HuH-7 (cell line): ENCODE results near the gene PDZD4.
A peak's percentile ranks its signal among the peaks of the same experiment; 100 is the strongest.

Experiments used
- DNase-seq: peaks from one replicate; pipeline ENCODE4 v3.0.0; 2011; ENCODE audit warnings: low spot score

PDZD4 gene

DNA sequence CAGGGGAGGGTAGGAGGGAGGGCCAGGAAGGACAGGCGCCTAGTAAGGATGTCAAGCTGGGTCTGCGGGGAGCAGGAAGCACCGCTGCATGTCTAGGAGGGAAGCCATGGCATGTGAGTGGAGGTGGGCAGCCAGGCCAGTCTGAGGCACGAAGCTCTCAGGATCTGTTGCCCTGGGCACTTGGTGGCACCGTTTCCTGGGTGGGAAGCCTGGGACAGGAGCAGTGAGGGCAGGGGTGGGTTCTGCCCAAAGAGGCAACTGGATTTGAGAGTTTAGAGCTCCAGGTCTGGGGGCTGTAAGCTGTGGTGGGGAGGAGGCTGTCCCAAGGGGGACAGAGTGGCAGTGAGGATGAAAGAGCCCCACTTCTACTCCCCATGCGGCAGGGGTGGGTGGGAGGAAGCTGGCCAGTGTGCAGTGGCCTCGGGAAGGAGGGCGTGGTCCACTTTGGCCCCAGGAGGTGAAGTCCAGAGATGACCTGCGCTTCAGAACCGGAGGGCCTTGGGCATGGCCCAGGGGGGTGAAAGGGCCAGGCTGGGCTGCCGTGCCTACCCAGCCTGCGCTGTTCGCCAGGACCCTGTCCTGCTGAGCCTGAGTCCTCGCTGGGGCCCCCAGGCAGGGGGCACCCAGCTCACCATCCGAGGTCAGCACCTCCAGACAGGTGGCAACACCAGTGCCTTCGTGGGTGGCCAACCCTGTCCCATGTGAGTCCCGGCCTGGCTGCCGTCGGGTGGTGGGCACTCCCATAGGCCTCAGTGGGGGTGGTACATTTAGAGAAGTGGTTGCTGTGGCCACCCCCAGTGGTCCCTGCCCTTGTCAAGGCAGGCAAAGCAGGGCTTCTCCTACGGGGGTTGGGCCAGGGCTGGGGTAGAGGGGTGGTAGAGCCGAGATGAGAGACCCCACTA, 57.8 kb downstream of the PDZD4 start:
- DNase-seq: no peak

DNA sequence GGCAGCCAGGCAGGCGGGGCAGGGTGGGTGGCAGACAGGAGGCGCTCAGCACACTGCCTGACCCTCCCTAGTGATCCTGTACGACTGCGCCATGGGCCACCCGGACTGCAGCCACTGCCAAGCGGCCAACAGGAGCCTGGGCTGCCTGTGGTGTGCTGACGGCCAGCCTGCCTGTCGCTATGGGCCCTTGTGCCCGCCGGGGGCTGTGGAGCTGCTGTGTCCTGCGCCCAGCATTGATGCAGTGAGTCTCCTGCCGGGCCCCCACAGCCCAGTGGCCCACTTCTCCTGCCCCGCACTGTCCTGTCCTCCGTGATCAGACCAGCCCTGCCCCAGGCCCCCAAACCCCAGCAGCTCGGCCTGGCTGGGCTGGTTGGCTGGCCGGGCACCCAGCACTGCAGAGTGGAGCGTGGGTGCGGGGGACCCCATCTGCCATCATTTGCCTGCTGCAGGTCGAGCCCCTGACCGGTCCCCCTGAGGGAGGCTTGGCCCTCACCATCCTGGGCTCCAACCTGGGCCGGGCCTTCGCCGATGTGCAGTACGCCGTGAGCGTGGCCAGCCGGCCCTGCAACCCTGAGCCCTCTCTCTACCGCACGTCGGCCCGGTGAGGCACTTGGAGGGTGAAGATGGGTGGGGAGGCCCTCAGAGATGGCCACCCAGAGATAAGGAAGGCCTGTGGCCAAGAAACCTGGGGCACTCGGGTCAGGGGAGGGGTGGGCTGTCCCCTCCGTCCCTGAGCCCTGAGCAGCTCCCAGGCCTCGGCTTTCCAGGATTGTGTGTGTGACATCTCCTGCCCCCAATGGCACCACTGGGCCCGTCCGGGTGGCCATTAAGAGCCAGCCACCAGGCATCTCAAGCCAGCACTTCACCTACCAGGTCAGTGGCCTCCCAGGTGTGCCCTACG, 58.7 kb downstream of the PDZD4 start:
- DNase-seq: no peak

DNA sequence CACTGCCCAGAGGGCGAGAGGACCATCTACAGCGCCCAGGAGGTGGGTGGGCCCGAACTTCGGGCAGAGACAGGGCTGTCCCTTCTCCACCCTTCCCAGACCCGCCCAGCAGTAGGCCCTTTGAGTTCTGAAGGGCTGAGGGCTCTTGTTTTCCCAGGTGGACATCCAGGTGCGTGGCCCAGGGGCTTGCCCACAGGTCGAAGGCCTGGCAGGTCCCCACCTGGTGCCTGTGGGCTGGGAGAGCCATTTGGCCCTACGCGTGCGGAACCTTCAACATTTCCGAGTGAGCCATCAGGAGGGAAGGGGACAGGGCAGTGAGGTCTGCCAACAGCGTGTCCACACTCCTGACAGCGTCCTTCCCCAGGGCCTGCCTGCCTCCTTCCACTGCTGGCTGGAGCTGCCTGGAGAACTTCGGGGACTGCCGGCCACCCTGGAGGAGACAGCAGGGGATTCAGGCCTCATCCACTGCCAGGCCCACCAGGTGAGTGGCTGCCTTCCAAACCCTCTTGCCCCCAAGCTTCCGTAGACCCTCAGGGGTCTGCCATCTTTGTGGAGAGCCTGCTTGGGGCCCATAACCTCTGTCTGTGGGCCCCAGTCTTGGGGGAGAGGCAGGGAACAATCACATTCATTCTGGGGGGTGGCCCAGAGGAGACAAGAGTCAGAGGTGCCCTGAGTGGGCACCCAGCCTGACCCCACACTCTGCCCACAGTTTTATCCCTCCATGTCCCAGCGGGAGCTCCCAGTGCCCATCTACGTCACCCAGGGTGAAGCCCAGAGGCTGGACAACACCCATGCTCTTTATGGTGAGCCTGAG, 59.5 kb downstream of the PDZD4 start:
- no peak for DNase-seq

DNA sequence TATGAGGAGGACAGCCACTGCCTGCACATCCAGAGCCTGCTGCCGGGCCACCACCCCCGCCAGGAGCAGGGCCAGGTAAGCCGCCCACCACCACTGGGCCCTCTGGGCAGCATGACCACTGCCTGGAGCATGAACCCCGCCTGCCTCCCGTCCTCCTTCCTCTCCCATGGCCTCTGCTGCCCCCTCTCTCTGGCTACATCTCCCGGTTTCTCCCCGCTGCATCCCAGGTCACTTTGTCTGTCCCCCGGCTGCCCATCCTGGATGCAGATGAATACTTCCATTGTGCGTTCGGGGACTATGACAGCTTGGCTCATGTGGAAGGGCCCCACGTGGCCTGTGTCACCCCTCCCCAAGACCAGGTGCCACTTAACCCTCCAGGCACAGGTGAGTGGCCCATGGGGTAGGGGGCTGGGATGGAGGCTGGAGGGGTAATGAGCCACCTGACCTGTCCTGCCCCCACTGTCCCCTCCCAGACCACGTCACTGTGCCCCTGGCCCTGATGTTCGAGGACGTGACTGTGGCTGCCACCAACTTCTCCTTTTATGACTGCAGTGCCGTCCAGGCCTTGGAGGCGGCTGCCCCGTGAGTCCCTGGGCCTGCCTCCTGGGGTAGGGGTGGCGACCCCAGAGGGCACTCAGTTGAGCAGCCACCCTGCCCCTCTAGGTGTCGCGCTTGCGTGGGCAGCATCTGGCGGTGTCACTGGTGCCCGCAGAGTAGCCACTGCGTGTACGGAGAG, 60.3 kb downstream of the PDZD4 start:
- DNase-seq: no peak

DNA sequence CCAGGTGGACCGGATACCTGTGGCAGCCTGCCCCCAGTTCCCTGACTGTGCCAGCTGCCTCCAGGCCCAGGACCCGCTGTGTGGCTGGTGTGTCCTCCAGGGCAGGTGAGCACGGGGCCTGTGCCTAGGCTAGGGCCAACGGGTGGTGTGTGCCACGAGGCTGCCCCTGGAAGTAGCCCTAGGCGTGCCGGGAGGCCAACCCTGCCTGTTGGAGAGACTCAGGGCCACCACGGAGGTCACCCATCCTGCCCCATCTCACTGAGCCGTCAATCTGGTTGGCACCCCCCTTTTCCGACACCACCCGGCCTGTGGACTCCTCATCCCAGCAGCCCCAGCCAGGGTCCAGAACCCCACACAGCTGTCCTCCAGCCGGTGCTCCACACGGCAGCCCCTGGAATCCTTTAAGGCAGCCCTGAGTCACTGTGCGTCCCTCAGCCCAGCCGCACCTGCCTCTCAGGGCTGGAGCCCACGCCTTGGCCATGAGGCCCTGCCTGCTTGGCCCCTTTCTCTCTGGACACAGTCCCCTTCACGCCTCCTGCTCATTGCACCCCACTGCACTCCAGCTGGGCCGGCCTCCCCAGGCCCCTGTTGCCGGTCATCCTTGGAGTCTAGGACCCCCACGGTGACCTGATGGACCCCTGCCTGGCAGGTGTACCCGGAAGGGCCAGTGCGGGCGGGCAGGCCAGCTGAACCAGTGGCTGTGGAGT, 61.0 kb downstream of the PDZD4 start:
- DNase-seq: no peak

DNA sequence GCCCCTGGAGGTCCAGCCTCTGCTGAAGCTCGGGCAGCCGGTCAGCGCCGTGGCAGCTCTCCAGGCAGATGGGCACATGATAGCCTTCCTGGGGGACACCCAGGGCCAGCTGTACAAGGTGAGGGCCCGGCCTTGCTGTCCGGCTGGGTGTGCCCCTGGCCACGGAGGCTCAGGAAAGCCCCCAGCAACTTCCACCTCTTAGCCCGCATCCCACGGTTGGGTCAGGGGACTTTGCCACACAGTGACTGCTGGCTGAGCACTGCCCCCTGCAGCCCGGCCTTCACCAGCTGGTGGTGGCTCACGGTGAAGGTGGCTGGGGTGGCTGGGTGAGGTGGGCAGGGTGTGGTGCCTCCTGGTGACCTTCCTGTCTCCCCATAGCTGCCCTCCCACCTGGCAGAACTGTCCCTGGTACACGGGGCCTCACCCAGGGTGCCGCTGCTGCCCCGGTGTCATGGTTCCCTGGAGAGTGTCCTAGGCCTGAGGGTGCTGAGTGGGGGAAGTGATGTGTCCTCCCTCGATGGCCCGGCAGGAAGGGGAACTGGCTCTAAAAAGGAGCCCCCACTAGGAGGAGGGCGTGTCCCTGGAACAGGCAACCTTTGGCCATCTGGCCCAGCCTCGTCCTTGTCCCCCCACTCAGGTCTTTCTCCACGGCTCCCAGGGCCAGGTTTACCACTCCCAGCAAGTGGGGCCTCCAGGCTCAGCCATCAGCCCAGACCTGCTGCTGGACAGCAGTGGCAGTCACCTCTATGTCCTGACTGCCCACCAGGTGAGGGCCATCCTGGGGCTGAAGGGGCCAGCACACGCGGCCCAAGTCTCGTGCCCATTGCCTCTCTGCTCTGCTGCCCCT, 61.8 kb downstream of the PDZD4 start:
- DNase-seq: no peak

DNA sequence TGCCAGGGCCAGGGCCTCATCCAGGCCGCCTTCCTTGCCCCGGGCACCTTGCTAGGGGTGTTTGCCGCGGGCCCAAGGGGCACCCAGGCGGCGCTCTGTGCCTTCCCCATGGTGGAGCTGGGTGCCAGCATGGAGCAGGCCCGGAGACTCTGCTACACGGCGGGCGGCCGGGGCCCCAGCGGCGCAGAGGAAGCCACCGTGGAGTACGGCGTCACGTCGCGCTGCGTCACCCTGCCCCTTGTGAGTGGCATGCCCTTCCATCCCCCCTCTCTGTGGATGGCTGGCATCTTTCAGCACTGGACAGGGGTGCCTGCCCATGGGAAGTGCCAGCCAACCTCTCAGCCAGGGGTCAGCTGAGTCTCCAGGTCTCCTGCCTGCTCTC, 62.7 kb downstream of the PDZD4 start:
- DNase-seq: no peak

DNA sequence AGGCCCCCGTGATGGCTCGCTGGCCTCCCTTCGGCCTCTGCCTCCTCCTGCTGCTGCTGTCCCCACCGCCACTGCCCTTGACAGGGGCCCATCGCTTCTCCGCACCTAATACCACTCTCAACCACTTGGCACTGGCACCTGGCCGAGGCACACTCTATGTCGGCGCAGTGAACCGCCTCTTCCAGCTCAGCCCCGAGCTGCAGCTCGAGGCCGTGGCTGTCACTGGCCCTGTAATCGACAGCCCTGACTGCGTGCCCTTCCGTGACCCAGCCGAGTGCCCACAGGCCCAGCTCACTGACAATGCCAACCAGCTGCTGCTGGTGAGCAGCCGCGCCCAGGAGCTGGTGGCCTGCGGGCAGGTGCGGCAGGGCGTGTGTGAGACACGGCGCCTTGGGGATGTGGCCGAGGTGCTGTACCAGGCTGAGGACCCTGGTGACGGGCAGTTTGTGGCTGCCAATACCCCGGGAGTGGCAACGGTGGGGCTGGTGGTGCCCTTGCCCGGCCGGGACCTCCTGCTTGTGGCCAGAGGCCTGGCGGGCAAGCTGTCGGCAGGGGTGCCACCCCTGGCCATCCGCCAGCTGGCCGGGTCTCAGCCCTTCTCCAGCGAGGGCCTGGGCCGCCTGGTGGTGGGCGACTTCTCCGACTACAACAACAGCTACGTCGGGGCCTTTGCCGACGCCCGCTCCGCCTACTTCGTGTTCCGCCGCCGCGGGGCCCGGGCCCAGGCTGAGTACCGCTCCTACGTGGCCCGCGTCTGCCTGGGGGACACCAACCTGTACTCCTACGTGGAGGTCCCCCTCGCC, 63.3 kb downstream of the PDZD4 start:
- no peak for DNase-seq

DNA sequence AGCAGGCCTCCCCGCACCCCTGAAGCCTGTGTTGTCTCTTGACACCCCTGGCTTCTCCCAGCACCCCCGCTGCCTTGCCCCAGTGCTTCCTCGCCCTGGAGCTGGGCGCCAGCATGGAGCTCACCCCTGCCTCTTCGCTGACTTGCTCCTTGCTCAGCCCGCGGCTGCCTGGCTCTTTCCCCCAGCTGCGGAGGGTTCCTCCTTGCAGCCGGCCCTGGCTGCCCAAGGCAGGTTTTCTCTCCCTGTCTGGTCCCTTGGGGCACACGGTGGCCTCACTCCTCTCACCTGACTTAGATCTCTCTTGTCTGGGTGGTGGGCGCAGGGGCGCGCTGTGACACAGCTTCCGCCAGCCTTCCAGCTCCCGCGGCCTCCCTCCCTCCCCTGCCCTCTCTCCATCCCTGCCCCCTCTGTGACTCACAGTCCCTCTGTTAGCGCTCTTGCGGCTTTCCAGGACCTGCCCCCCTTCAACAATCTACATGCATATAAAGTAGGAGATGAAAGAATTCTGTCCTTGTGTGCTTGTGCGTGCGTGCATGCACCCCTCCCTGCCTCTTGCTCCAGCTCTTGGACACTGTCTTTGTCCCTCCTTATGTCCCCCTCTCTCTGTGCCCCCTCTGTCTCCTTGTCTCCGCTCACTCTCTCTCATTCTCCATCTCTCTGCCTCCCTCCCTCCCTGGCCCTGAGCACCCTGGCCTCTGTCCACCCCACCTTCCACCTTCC, 64.1 kb downstream of the PDZD4 start:
- peak; percentile 7 for DNase-seq

DNA sequence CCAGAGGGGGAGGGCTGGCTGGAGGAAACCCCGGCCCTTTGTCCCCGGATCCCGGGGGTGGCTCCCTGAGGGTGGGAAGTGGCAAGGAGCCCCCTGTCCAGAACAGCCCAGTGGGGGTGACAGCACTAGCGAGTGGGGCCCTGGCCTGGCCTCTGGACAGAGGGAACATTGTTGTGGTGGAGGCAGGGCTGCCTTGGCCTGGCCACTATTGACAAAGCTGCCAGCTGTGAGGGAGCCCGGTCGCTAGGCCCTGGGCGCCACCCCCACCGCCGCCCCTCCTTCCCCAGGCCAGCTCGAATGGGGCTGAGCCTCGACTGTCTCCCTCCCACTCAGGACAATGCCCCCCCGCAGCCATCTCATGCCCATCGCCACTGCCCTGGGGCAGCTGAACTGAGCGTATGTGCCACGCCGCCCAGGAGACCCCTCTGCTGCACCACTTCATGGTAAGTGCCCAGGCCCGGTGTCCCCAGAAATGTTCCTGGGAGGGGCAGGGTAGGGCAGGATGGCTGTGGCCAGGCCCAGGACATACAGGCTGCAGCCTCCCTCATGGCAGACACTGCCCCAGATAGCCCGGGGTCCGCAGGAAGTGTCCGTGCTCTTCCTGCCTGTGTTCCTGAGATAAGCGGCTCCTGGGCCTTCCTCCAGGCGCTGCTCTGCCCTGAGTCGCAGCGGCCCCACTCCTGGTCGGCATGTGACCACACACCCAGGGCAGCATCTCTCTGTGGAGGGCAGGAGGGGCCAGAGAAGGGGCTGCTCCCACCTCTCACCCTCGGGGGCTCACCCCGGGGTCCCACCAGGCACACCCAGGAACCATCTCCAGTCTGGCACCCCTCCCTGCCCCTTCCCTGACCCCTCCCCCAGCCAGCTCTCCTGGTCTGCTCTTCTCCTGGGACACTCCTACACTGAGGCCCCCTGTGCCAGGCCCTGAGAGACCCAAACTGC, 64.9 kb downstream of the PDZD4 start:
- DNase-seq: no peak

DNA sequence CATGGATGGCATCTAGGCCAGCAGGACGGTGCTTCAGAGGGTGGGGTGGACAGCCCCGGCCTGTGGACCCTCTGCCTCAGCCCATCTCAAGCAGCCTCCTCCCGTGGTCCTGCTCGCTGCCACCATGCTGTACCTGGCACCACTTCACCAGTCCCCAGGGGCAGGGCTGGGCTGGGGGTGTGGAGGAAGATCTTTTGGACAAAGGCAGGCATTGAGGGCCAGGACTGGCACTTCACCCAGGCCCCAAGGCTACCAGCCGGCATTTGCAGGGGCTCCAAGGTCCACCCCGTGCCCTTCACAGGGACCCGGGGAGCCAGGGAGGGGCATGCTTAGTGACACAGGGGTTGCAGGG, 65.6 kb downstream of the PDZD4 start:
- no peak for DNase-seq

DNA sequence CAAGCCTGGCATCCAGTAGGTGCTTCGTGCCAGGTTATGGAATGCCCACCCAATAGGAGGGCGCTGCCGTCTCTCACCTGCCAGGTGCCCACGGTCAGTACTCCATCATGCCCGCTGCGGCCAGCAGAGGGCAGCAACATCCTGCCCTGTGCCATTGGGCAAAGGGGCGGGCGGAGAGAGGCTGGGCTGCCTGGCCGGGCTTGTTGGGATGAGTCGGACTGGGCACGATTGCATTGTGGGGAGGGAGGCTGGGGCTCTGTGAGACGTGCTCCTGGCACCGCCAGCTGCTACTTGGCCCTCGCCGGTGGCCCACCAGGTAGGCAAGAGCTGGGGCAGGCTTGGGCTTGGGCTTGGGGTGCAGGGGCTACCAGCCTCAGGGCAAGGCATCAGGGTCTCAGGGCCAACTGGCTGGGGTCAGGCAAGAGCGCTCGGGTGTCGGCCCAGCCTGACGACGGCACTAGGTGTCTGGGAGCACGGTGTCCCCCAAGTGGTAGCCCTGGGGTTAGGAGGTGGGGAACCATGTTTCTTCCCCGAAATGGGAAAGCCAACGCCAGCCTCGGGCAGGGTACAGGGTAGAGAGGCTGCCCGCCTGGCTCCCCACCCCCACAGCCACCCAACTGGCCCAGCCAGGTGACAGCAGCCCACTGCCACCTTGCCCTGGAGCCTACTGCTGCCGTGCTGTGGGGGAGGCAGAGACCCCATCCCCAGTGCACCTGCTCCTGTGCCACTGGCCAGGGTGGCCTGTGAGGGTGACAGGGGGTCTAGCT, 66.2 kb downstream of the PDZD4 start, which contains the start of gene PLXNB3:
Gene PLXNB3 (plus strand): TSS at position 261 of the 767 bp plus-strand sequence. CDS start 1,287 bp downstream, outside the sequence.
- DNase-seq: peak; percentile 73

DNA sequence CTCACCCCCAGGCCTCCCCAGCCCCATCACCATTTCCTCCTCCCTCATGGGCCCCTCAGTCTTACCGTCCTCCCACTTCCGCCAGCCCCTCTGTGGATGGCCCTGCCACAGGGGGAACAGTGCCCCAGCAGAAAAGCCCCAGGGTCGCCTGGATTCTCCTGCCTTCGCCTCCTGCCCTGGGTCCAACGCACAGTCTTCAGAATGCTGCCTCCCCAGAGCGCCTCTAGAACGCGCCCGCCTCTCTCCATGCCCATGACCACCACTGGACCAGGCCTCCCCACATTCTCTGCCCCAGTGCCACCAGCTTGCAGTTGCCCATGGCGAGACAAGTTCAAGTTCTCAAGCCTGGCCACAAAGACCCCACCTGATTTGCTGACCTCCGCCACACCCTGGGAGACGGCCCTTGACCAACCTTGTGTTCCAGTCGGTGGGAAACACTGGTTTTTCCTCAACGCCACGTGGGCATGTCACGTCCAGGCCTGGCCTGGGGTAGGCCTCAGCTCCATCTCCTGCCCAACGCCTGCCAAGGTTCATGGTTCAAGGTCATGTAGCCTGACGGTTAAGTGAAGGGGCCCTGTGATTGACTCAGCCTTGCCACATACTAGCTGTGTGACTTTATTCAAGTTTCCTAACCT, 66.9 kb downstream of the PDZD4 start:
- no peak for DNase-seq

DNA sequence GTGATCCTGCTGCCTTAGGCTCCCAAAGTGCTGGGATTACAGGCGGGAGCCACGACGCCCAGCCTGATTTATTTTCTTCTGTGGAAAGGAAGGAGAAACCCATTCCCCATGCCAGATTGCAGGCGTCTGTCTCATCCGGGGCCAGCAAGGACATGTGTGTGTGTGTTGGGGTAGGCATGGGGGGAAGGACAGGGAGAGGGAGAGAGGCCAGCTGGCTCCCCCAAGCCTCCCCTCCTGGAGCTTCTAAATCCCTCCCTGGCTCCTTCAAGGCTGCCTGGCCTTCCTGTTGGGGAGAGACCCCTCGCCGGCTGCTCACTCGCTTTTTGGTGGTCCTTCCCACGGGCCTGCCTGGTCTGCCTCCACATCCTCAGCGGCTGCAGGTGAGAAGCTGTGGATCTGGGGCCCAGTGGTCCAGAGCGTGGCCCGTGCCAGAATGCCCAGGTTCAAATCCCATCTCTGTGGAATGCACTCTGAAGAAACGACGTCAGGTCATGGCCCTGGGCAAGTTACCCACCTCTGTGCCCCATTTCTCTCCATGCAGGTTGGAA, 67.6 kb downstream of the PDZD4 start:
- DNase-seq: no peak

DNA sequence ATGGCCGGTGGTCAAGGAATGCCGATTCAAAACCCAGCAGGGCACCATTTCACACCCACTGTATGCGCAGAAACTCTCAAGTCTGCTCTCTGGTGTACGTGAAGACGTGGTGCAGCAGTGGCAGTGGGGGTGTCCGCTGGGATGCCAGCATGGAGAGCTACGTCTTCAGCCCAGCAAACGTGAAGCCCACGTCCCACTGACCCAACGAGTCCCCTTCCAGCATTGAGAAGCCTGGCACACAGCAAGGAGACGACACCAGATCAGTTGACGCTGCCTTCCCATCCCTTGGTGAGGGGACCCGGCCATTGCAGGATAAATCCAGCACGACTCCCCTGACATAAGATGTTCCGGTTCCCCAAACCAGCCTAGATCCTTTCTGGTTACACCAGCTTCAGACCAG, 68.5 kb downstream of the PDZD4 start:
- DNase-seq: no peak

DNA sequence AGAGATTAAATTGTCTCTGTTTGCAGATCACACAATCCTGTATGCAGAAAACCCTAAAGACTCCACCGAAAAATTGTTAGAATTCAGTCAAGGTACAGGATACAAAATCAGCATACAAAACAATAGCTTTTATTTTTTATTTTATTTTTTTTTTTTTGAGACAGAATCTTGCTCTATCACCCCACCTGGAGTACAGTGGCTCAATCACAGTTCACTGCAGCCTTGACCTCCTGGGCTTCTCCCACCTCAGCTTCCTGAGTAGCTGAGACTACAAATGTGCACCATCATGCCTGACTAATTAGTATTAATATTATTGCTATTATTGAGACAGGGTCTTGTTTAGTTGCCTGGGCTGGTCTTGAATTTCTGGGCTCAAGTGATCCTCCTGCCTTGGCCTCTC, 75.2 kb downstream of the PDZD4 start:
- DNase-seq: no peak
